Upper lobe of right lung (tissue), 1 donor: ENCODE measurements around the gene GTPBP8. TPM values are rescaled to one million over a fixed set of nuclear protein-coding genes. Genes with fewer than 3 reads are reported as not detected.

Experiments
- ATAC-seq: fragments of 200-7000 bp; cut with Tn5 transposase; one replicate; pipeline ENCODE4 v1.9.1; 2020; ENCODE audit warnings: mild to moderate bottlenecking, moderate library complexity
- DNase-seq: peaks from one replicate; pipeline ENCODE4 v3.0.0-alpha.2; 2020
- H3K27ac ChIP-seq: fragments of 200-600 bp; one replicate; pipeline ENCODE4 v1.8.0; 2022
- H3K27me3 ChIP-seq: fragments of 200-600 bp; one replicate; pipeline ENCODE4 v1.8.0; 2022; ENCODE audit warnings: mild to moderate bottlenecking
- H3K36me3 ChIP-seq: fragments of 200-600 bp; one replicate; pipeline ENCODE4 v1.8.0; 2022
- H3K4me1 ChIP-seq: fragments of 200-600 bp; one replicate; pipeline ENCODE4 v1.8.0; 2022
- H3K4me3 ChIP-seq: fragments of 200-600 bp; one replicate; pipeline ENCODE4 v1.8.0; 2022; ENCODE audit warnings: mild to moderate bottlenecking
- H3K9me3 ChIP-seq: fragments of 200-600 bp; one replicate; pipeline ENCODE4 v1.8.0; 2022
- CTCF ChIP-seq: fragments of 200-600 bp; IDR thresholded peaks from one replicate; pipeline ENCODE4 v1.8.0; 2022; ENCODE audit warnings: antibody characterized with exemption
- intact Hi-C: fragments of 100-400 bp; cut with DNase I; formaldehyde crosslinking; loops from one replicate; pipeline ENCODE4 v1.11.0; 2022
- total RNA-seq: library from RNA; stranded (reverse); fragmentation: NEBNext Ultra II Directional; extraction: Animal tissue kit (Norgen Biotek cat#: 25700); gene quantifications from one replicate; pipeline ENCODE4 v1.2.1, GENCODE V29; 2021
- donor health status: DM: no; HTN: yes; CAD: no; lungs with severe emphysema.

Gene GTPBP8
- total RNA-seq, 1 donor from 2014 or later: 12.3 TPM

GRCh38 chr3:112979244-112979832, 11.4 kb upstream of the GTPBP8 start:
- Histone ChIP-seq H3K4me3 (no peak overlapping the region), H3K9me3 (no peaks in the 10 kb centered on the region), H3K4me1 (peaks cover 7% of the 10 kb centered on the region), H3K36me3 (no peaks in the 10 kb centered on the region), H3K27me3 (no peaks in the 10 kb centered on the region), H3K27ac (no peak overlapping the region)
- ATAC-seq (no peak), DNase-seq (no peak)
- intact Hi-C loops: loop anchor here (10.0 kb wide), 1 partner anchor 335 kb away; the partner anchor contains the start of gene CCDC80
- TF ChIP-seq CTCF: peak; percentile 81

DNA sequence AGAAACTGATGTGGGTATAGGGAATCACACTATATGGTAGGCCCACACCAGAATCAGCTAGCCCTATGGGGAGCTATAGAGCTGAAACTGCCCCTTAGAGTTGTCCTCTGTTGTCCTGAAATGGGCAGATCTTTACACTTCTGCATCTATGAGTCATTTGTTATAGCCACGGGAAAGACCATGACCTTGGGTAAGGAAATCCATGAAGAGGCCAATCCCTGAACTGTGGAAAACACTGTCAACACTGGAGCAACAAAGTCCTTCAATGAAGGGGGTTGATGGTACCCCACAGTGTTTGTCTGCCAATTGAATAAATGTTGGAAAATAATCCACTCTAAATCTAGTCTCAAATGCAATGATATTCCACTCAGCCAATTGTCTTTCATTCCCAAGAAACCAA, 10.7 kb upstream of the GTPBP8 start:
- DNase-seq (no peak), ATAC-seq (no peak)
- no peak for TF ChIP-seq CTCF
- no peak overlapping the region for H3K27ac ChIP-seq
- intact Hi-C loops: no loop called here
- H3K4me3 ChIP-seq: no peak overlapping the region
- H3K9me3 ChIP-seq: no peaks in the 10 kb centered on the region
- no peaks in the 10 kb centered on the region for H3K36me3 ChIP-seq
- no peaks in the 10 kb centered on the region for H3K27me3 ChIP-seq
- peaks cover 7% of the 10 kb centered on the region for H3K4me1 ChIP-seq

DNA sequence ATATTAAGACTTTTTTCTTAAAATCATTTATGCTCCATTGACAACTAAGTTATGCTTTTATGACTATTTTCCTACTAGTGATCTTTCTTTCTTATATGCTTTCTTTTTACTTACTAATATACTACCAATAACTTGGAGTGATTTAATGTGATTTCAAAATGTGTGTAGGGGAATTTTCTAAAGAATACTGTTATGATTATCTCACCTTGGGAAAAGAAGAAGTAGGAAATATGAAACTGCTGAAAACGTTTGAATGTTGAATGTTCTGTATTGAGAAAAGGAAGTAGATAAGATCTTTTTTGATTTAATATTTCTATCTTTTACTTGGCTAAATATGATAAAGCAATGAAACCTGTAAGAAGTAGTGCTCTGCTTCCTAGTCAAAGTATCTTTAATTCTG, 8.1 kb upstream of the GTPBP8 start:
- Histone ChIP-seq H3K27ac (no peak overlapping the region), H3K4me1 (no peaks in the 10 kb centered on the region), H3K36me3 (no peaks in the 10 kb centered on the region), H3K9me3 (no peaks in the 10 kb centered on the region), H3K4me3 (no peak overlapping the region), H3K27me3 (no peaks in the 10 kb centered on the region)
- DNase-seq (no peak), ATAC-seq (no peak)
- intact Hi-C loops: no loop called here
- TF ChIP-seq CTCF: no peak

GRCh38 chr3:112984485-112984884, 6.3 kb upstream of the GTPBP8 start:
- ATAC-seq (peak; percentile 23), DNase-seq (no peak)
- intact Hi-C loops: no loop called here
- Histone ChIP-seq H3K36me3 (no peaks in the 10 kb centered on the region), H3K9me3 (no peaks in the 10 kb centered on the region), H3K27ac (no peak overlapping the region), H3K4me1 (no peaks in the 10 kb centered on the region), H3K4me3 (no peak overlapping the region), H3K27me3 (no peaks in the 10 kb centered on the region)
- no peak for TF ChIP-seq CTCF

- H3K27ac ChIP-seq: no peak overlapping the region
- TF ChIP-seq CTCF: no peak
Measured at GRCh38 chr3:112987710-112988334, 3.0 kb upstream of the GTPBP8 start.

More at GRCh38 chr3:112987710-112988334, 3.0 kb upstream of the GTPBP8 start:
- Histone ChIP-seq H3K27me3 (no peaks in the 10 kb centered on the region), H3K4me1 (peaks cover 6% of the 10 kb centered on the region), H3K36me3 (no peaks in the 10 kb centered on the region), H3K4me3 (no peak overlapping the region), H3K9me3 (no peaks in the 10 kb centered on the region)
- intact Hi-C loops: no loop called here
- DNase-seq (no peak), ATAC-seq (no peak)
